ENCODE data around the gene TSPAN17. TPM values are rescaled to one million over a fixed set of nuclear protein-coding genes. Genes with fewer than 3 reads are reported as not detected.

The TSPAN17 gene
- total RNA-seq, 4 donors from 2014 or later, result 16.4 to 36.4 (median 30.6) TPM

DNA sequence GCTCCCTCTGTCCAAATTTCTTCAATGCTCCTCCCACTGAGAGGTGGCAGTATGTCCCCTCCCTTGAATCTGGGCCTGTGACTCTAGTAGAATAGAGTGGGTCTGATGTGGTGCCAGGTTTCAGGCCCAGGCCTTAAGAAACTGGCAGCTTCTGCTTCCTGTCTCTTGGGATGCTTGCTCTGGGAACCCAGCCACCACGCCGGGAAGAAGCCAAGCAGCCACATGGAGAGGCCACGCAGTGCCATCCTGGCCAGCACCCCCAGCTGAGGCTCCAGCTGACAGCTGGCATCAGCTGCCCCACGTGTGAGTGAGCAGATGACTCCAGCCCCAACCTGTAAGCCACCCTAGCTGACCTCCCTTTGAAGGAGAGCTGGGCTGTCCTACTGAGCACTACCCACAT is 7.3 kb upstream of the TSPAN17 start:
- H3K27me3 ChIP-seq, result peaks cover 0 to 9% (median 0%) of the 10 kb centered on the region in 4 donors
- TF ChIP-seq, protein P1, sequence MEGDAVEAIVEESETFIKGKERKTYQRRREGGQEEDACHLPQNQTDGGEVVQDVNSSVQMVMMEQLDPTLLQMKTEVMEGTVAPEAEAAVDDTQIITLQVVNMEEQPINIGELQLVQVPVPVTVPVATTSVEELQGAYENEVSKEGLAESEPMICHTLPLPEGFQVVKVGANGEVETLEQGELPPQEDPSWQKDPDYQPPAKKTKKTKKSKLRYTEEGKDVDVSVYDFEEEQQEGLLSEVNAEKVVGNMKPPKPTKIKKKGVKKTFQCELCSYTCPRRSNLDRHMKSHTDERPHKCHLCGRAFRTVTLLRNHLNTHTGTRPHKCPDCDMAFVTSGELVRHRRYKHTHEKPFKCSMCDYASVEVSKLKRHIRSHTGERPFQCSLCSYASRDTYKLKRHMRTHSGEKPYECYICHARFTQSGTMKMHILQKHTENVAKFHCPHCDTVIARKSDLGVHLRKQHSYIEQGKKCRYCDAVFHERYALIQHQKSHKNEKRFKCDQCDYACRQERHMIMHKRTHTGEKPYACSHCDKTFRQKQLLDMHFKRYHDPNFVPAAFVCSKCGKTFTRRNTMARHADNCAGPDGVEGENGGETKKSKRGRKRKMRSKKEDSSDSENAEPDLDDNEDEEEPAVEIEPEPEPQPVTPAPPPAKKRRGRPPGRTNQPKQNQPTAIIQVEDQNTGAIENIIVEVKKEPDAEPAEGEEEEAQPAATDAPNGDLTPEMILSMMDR (IDR thresholded peaks at IDR 0.05), result no peak
- H3K36me3 ChIP-seq, result no peaks in the 10 kb centered on the region
- DNase-seq, result no peak
- no peak overlapping the region for H3K4me3 ChIP-seq
- WGBS, 2 donors, result 20% methylated on average over 2 of the region's 4 CpGs; no CpG with 5 or more reads in 1 of the 2 donors
- peaks cover 0 to 7% (median 0%) of the 10 kb centered on the region in 3 donors for H3K4me1 ChIP-seq
- no peak overlapping the region for H3K27ac ChIP-seq
- intact Hi-C loops (cut with DNase I), result no loop called here
- no peaks in the 10 kb centered on the region for H3K9me3 ChIP-seq

DNA sequence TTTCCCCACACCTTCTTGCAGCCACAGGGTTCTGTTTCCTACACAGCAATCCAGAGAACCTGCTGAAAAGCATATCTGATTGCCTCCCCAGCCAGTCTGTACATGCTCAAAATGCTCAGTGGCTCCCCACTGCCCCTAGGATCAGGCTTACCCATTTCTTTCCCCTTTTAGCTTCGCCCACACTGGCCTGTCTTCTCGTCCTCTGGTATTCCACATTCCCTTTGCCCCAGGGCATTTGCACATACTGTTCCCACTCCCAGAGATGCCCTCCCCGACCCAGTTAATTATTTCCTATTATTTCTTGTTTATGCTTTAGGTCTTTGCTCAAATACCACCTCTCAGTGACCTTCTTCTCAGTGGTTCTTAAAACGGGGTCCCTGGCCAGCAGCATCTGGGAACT is 6.7 kb upstream of the TSPAN17 start:
- Histone ChIP-seq H3K27me3 (peaks cover 0 to 3% (median 0%) of the 10 kb centered on the region in 4 donors), H3K27ac (no peak overlapping the region), H3K4me1 (peaks cover 0 to 7% (median 0%) of the 10 kb centered on the region in 3 donors), H3K9me3 (no peaks in the 10 kb centered on the region), H3K36me3 (no peaks in the 10 kb centered on the region), H3K4me3 (no peak overlapping the region)
- TF ChIP-seq POLR2A (IDR thresholded peaks at IDR 0.05), result no peak
- TF ChIP-seq, protein P1 (IDR thresholded peaks at IDR 0.05), result no peak
- intact Hi-C loops (cut with DNase I), result no loop called here
- 54 to 68% methylated on average over 4 of the region's 4 CpGs for WGBS, 2 donors
- no peak for DNase-seq

DNA sequence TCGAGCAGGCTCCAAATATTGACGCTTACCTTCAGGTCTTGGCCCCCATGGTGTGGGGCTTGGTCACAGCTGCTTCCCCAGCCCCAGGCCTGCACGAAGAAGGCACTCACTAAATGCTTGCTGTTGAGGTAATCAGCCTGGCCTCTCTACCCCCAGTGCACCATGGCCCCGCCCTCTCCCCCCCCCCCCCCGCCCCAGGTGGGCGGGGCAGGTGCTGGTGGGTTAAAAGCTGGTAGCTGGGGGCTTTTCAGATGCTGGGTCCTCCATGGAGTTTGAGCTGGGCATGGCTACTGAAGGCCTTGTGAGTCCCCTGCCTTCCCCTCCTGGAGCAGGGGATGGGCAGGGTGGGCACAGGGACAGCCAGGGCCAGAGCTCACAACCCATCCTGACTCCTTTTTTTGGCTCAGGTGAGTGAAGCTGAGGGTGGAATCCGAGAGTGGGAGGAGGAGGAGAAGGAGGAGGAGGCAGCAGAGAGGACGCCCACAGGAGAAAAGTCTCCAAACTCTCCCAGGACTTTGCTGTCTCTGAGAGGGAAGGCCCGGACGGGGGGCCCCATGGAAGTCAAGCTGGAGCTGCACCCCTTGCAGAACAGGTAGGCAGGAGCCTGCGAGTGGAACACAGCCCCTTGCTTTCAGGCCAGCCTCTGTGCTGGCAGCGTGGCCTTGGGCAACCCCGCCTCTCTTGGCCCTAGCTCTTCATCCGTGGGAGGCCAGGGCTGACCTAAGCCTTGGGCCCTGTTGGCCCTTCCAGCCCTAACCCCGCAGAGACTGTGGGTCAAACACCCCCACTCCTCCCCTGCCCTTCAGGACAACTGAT is 4.4 kb upstream of the TSPAN17 start:
- Histone ChIP-seq H3K27me3 (no peaks in the 10 kb centered on the region), H3K9me3 (no peaks in the 10 kb centered on the region), H3K4me3 (no peak overlapping the region), H3K4me1 (peaks cover 5 to 18% (median 5%) of the 10 kb centered on the region in 3 donors), H3K36me3 (no peaks in the 10 kb centered on the region), H3K27ac (no peak overlapping the region)
- WGBS, 2 donors, result 54 to 67% methylated on average over 4 to 6 of the region's 15 CpGs
- no peak for DNase-seq
- intact Hi-C loops (cut with DNase I), result no loop called here
- TF ChIP-seq POLR2A (IDR thresholded peaks at IDR 0.05), result no peak
- TF ChIP-seq, protein P1 (IDR thresholded peaks at IDR 0.05), result no peak

DNA sequence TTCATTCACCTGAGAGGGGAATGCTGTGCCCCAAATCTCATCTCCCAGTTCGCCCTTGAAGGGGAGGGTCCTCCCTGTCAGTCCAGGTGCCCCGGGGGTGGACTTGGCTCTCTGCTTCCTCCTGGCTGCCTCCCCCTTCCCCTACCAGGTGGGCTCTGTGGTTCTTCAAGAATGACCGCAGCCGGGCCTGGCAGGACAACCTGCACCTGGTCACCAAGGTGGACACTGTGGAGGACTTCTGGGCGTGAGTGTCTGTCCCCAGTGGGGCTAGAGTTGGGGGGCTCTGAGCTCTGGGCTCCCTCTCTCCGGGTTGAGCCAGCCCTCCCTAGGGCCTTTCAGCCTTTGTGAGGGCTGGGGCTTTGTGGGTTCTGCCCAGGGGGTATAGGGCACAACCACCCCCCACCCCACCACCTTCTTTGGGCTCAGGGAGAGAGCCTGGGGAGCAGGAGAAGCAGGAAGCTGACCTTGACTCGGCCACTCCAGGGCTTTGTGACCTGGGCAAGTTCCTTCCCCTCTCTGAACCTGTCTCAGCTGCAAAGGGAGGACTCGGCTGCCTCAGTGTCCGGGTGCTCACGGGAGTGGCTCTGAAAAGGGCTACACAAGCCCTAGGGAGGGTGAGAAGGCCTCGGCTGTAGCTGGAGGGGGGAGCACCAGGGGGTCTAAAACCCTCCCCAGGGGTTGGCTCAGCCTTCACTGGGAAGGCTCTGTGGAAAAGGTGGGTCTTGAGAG is 3.6 kb upstream of the TSPAN17 start:
- 80% methylated on average over 1 of the region's 11 CpGs; no CpG with 5 or more reads in 1 of the 2 donors for WGBS, 2 donors
- H3K4me1 ChIP-seq, result peaks cover 13 to 26% (median 13%) of the 10 kb centered on the region in 3 donors
- TF ChIP-seq, protein P1 (IDR thresholded peaks at IDR 0.05), result no peak
- no peak for TF ChIP-seq POLR2A (IDR thresholded peaks at IDR 0.05)
- no peaks in the 10 kb centered on the region for H3K27me3 ChIP-seq
- H3K27ac ChIP-seq, result no peak overlapping the region
- DNase-seq, result no peak
- intact Hi-C loops (cut with DNase I), result no loop called here
- H3K9me3 ChIP-seq, result no peaks in the 10 kb centered on the region
- no peak overlapping the region for H3K4me3 ChIP-seq
- no peaks in the 10 kb centered on the region for H3K36me3 ChIP-seq

DNA sequence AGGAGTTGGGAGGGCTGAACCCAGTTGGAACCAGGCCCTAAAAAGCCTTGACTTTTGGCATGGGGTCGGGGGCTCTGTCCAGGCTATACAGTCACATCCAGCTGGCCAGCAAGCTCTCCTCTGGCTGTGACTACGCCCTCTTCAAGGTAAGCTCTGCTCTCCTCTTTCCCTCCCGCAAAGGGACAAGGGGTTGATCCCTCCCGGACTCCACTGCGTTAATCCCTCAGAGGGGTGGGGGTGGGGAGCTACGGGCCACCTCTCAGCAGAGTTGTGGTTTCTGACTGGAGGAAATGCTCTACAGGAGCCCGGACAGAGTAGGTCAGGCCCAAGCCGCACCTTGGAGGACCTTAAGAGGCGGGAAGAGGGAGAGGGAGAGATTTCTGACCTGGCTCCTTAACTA is 3.0 kb upstream of the TSPAN17 start:
- DNase-seq, result no peak
- intact Hi-C loops (cut with DNase I), result no loop called here
- no peak overlapping the region for H3K4me3 ChIP-seq
- no peak for TF ChIP-seq POLR2A (IDR thresholded peaks at IDR 0.05)
- TF ChIP-seq, protein P1 (IDR thresholded peaks at IDR 0.05), result no peak
- no peaks in the 10 kb centered on the region for H3K36me3 ChIP-seq
- H3K4me1 ChIP-seq, result peaks cover 15 to 32% (median 19%) of the 10 kb centered on the region in 3 donors
- WGBS, 2 donors, result 77% methylated on average over 5 of the region's 9 CpGs; no CpG with 5 or more reads in 1 of the 2 donors
- no peaks in the 10 kb centered on the region for H3K9me3 ChIP-seq
- H3K27ac ChIP-seq, result no peak overlapping the region
- H3K27me3 ChIP-seq, result no peaks in the 10 kb centered on the region

All from esophagus squamous epithelium (tissue), 5 donors.